Caco-2 (cell line): ENCODE results near the gene UBL7. TPM values are rescaled to one million over a fixed set of nuclear protein-coding genes. Genes with fewer than 3 reads are reported as not detected.

ENCODE experiments used
- BruUV-seq: library from RNA; stranded (reverse); fragments of 400-500 nt; replicated peaks from 2 replicates; lab custom pipeline; 2021; lab: Mats Ljungman, UMichigan
- CTCF ChIA-PET: fragments of 300-600 bp; sonication (Branson Sonifier 250); formaldehyde crosslinking; loops from one replicate; lab custom pipeline; 2022; ENCODE audit warnings: antibody characterized with exemption; lab: Charles Lee
- POLR2A ChIA-PET: fragments of 300-600 bp; sonication (Branson Sonifier 250); formaldehyde crosslinking; loops from one replicate; lab custom pipeline; 2022; ENCODE audit warnings: antibody characterized with exemption; lab: Charles Lee
- DNase-seq, 2 experiments: peaks; one replicate each; pipeline versions ENCODE4 v3.0.0 to v3.0.0-alpha.2; 2020 to 2022
- H3K27me3 ChIP-seq: replicated peaks from 2 replicates; pipeline ENCODE4 v1.6.0; 2011; ENCODE audit warnings: low read length; ENCODE audit not compliant: control insufficient read depth, insufficient read depth
- H3K36me3 ChIP-seq: 2 replicates; pipeline ENCODE4 v1.5.1; 2011; ENCODE audit warnings: low read length; ENCODE audit not compliant: control insufficient read depth, insufficient read depth
- H3K4me1 ChIP-seq: fragments of 250-450 bp; sonication (Bioruptor Pico); 2 replicates; pipeline ENCODE4 v1.5.1; 2020; ENCODE audit warnings: mild to moderate bottlenecking
- H3K4me3 ChIP-seq: 2 replicates; pipeline ENCODE4 v1.5.1; 2011; ENCODE audit warnings: low read depth, mild to moderate bottlenecking, control low read depth, low read length
- H3K9me3 ChIP-seq: fragments of 250-450 bp; sonication (Bioruptor Pico); 2 replicates; pipeline ENCODE4 v1.5.1; 2020; ENCODE audit warnings: mild to moderate bottlenecking, moderate library complexity
- H3K27ac Mint-ChIP-seq: one replicate; pipeline ENCODE4 v1.8.0; 2022; ENCODE audit warnings: mixed read lengths; ENCODE audit not compliant: unreplicated experiment
- H3K27me3 Mint-ChIP-seq: one replicate; pipeline ENCODE4 v1.8.0; 2022; ENCODE audit warnings: mixed read lengths; ENCODE audit not compliant: insufficient read depth, unreplicated experiment
- H3K36me3 Mint-ChIP-seq: one replicate; pipeline ENCODE4 v1.8.0; 2022; ENCODE audit warnings: mild to moderate bottlenecking, mixed read lengths; ENCODE audit not compliant: insufficient read depth, unreplicated experiment
- H3K4me1 Mint-ChIP-seq: one replicate; pipeline ENCODE4 v1.8.0; 2022; ENCODE audit warnings: low read depth, mixed read lengths; ENCODE audit not compliant: unreplicated experiment
- H3K4me3 Mint-ChIP-seq: one replicate; pipeline ENCODE4 v1.8.0; 2022; ENCODE audit warnings: mild to moderate bottlenecking, moderate library complexity, mixed read lengths; ENCODE audit not compliant: unreplicated experiment
- H3K9me3 Mint-ChIP-seq: one replicate; pipeline ENCODE4 v1.8.0; 2022; ENCODE audit warnings: mixed read lengths; ENCODE audit not compliant: unreplicated experiment
- CTCF ChIP-seq, 2 experiments: fragments of 200-600 bp in 1 of 2; IDR thresholded peaks; 1 replicate in 1 of 2; 2 replicates in 1 of 2; pipeline versions ENCODE4 v1.5.1 to v1.8.0; 2011 to 2022; ENCODE audit warnings: antibody characterized with exemption in 1 of 2, control low read depth in 1 of 2, inconsistent platforms in 1 of 2, low read depth in 1 of 2, low read length in 1 of 2, mild to moderate bottlenecking in 1 of 2, moderate library complexity in 1 of 2; ENCODE audit not compliant: insufficient read depth in 1 of 2, severe bottlenecking in 1 of 2, unreplicated experiment in 1 of 2
- intact Hi-C: fragments of 100-400 bp; cut with micrococcal nuclease; formaldehyde crosslinking; loops from one replicate; pipeline ENCODE4 v1.10.0; 2022; ENCODE audit not compliant: unreplicated experiment
- total RNA-seq: library from RNA; stranded (reverse); gene quantifications from 2 replicates; pipeline ENCODE4 v1.2.3, GENCODE V29; 2022

Gene UBL7
- total RNA-seq, 1 experiment from 2014 or later, result 34.4 TPM

GRCh38 chr15:74466570-74466969 lies 5.6 kb upstream of the UBL7 start:
- H3K9me3 Mint-ChIP-seq, result peaks cover 9% of the 10 kb centered on the region
- Histone ChIP-seq H3K4me3 (no peak overlapping the region), H3K4me1 (peaks cover 12% of the 10 kb centered on the region; the same call in 1 of the 2 replicates), H3K27me3 (no peaks in the 10 kb centered on the region), H3K9me3 (no peaks in the 10 kb centered on the region), H3K36me3 (no peaks in the 10 kb centered on the region)
- TF ChIP-seq CTCF (IDR thresholded peaks at IDR 0.05; ENCODE audit: insufficient read depth in 1 of 2, low read depth in 1 of 2, low read length in 1 of 2, severe bottlenecking in 1 of 2, unreplicated experiment in 1 of 2), result no peak
- H3K4me3 Mint-ChIP-seq, result no peak overlapping the region
- H3K4me1 Mint-ChIP-seq, result peaks cover 13% of the 10 kb centered on the region
- POLR2A ChIA-PET, result no interaction called here
- BruUV-seq, result no TSS peak
- peaks cover 20% of the 10 kb centered on the region for H3K36me3 Mint-ChIP-seq
- CTCF ChIA-PET, result no interaction called here
- intact Hi-C loops, result no loop called here
- H3K27me3 Mint-ChIP-seq, result no peaks in the 10 kb centered on the region
- H3K27ac Mint-ChIP-seq, result no peak overlapping the region
- no peak for DNase-seq

- H3K9me3 ChIP-seq, result no peaks in the 10 kb centered on the region
- H3K4me3 Mint-ChIP-seq, result no peak overlapping the region
- ChIA-PET POLR2A (no interaction called here), CTCF (interaction anchor here (1.0 kb wide), 1 partner anchor 18 kb away, joined by 3 read pairs; no protein-coding TSS in a partner anchor)
- no peak for TF ChIP-seq CTCF (IDR thresholded peaks at IDR 0.05; ENCODE audit: insufficient read depth in 1 of 2, low read depth in 1 of 2, low read length in 1 of 2, severe bottlenecking in 1 of 2, unreplicated experiment in 1 of 2)
- H3K36me3 ChIP-seq, result no peaks in the 10 kb centered on the region
- peaks cover 27% of the 10 kb centered on the region for H3K36me3 Mint-ChIP-seq
- H3K27me3 ChIP-seq, result no peaks in the 10 kb centered on the region
- H3K27ac Mint-ChIP-seq, result no peak overlapping the region
- BruUV-seq, result no TSS peak
- H3K4me1 Mint-ChIP-seq, result peaks cover 21% of the 10 kb centered on the region
- H3K27me3 Mint-ChIP-seq, result no peaks in the 10 kb centered on the region
- no peak overlapping the region for H3K4me3 ChIP-seq
- peaks cover 9% of the 10 kb centered on the region for H3K9me3 Mint-ChIP-seq
- no peak for DNase-seq
- peaks cover 13% of the 10 kb centered on the region; the same call in 1 of the 2 replicates for H3K4me1 ChIP-seq
- intact Hi-C loops, result no loop called here
These were observed 3.9 kb upstream of the UBL7 start for GRCh38 chr15:74464897-74465296.

- Mint-ChIP-seq H3K9me3 (peaks cover 9% of the 10 kb centered on the region), H3K36me3 (peaks cover 27% of the 10 kb centered on the region), H3K27ac (no peak overlapping the region), H3K4me3 (no peak overlapping the region), H3K27me3 (no peaks in the 10 kb centered on the region), H3K4me1 (peaks cover 21% of the 10 kb centered on the region)
- Histone ChIP-seq H3K27me3 (no peaks in the 10 kb centered on the region), H3K4me3 (no peak overlapping the region), H3K9me3 (no peaks in the 10 kb centered on the region), H3K4me1 (peaks cover 13% of the 10 kb centered on the region; the same call in 1 of the 2 replicates), H3K36me3 (no peaks in the 10 kb centered on the region)
- ChIA-PET POLR2A (no interaction called here), CTCF (interaction anchor here (1.0 kb wide), 1 partner anchor 19 kb away, joined by 3 read pairs; no protein-coding TSS in a partner anchor)
- no TSS peak for BruUV-seq
- DNase-seq, result no peak
- intact Hi-C loops, result no loop called here
- no peak for TF ChIP-seq CTCF (IDR thresholded peaks at IDR 0.05; ENCODE audit: insufficient read depth in 1 of 2, low read depth in 1 of 2, low read length in 1 of 2, severe bottlenecking in 1 of 2, unreplicated experiment in 1 of 2)
These were observed 3.3 kb upstream of the UBL7 start for GRCh38 chr15:74464216-74464615.
